ENCODE data around the gene LRRC8C. TPM values are rescaled to one million over a fixed set of nuclear protein-coding genes. Genes with fewer than 3 reads are reported as not detected.

The LRRC8C gene
- total and polyA plus RNA-seq, 5 donors, result 3.6 to 10.6 (median 6.0) TPM

DNA sequence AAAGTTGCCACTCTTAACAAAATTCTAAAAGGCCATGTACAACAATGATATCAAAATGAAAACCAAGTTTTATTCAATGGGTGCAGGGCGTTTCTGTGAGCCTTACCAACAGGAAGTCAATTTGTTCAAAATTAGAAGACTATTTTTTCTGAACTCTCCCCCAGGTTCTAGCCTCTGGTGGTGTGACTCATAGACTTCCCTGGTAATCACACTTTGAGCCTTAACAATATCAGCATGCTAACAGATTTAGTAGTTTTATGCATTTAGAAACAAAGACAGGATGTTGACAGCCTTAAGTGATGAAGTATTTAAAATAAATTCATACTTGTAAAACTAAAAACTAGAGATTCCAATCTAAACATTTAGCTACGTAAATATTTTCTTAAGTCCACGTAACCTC lies 88.4 kb downstream of the LRRC8C start:
- Histone ChIP-seq H3K27ac (ENCODE audit: low read length) (no peak overlapping the region), H3K4me3 (ENCODE audit: low read length) (no peak overlapping the region), H3K9me3 (ENCODE audit: control insufficient read depth, low read length) (no peaks in the 10 kb centered on the region), H3K4me1 (ENCODE audit: control insufficient read depth, insufficient read depth, low read length) (peaks cover 8% of the 10 kb centered on the region), H3K27me3 (ENCODE audit: control insufficient read depth, insufficient read depth) (no peaks in the 10 kb centered on the region)
- peak in 1 of 2 donors; percentile 61 for ATAC-seq
- WGBS, result 62% methylated on average over 3 of the region's 3 CpGs
- no peak for DNase-seq
- intact Hi-C loops (cut with DNase I), result loop anchor here in 1 of 4 donors (10.0 kb wide), 1 partner anchor 67 kb away; no protein-coding TSS in a partner anchor

DNA sequence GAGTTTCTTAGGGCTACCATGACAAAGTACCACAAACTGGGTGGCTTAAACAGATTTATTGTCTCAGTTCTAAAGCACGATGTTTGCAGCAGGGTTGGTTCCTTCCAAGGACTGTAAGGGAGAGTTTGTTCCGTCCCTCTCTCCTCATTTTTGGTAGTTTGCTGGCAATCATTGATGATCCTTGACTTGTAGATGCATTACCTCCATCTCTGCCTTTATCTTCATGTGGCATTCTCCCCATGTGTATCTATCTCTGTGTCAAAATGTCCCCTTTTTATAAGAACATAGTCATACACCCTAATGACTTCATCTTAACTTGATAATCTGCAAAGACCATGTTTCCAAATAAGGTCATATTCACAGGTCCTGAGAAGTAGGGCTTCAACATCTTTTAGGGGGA lies 90.2 kb downstream of the LRRC8C start:
- H3K4me3 ChIP-seq (ENCODE audit: low read length), result no peak overlapping the region
- peaks cover 13% of the 10 kb centered on the region for H3K4me1 ChIP-seq (ENCODE audit: control insufficient read depth, insufficient read depth, low read length)
- intact Hi-C loops (cut with DNase I), result loop anchor here in 1 of 4 donors (10.0 kb wide), 1 partner anchor 68 kb away; no protein-coding TSS in a partner anchor
- H3K27ac ChIP-seq (ENCODE audit: low read length), result no peak overlapping the region
- H3K9me3 ChIP-seq (ENCODE audit: control insufficient read depth, low read length), result no peaks in the 10 kb centered on the region
- DNase-seq (no peak), ATAC-seq (no peak)
- H3K27me3 ChIP-seq (ENCODE audit: control insufficient read depth, insufficient read depth), result no peaks in the 10 kb centered on the region
- WGBS, result 93% methylated on average over 2 of the region's 2 CpGs

DNA sequence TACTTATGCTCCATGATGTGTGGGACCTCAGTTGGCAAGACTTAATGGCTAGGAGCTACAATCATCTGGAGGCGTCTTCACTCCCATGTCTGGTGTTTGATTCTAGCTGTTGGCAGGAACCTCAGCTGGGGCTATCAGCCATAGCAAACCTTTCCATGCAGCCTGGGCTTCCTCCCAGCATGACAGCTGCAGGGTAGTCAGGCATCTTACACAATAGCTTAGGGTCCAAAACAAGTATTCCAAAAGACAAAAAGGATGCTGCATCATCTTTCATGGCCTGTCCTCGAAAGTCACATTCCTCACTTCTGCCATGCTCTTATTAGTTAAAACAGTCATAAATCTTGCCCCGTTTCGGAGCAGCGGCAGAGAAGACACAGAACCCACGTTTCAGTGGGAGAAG lies 90.9 kb downstream of the LRRC8C start:
- H3K4me3 ChIP-seq (ENCODE audit: low read length), result no peak overlapping the region
- H3K9me3 ChIP-seq (ENCODE audit: control insufficient read depth, low read length), result no peaks in the 10 kb centered on the region
- intact Hi-C loops (cut with DNase I), result loop anchor here in 1 of 4 donors (10.0 kb wide), 1 partner anchor 69 kb away; no protein-coding TSS in a partner anchor
- H3K27ac ChIP-seq (ENCODE audit: low read length), result peak overlapping the region; percentile 53
- peaks cover 12% of the 10 kb centered on the region for H3K4me1 ChIP-seq (ENCODE audit: control insufficient read depth, insufficient read depth, low read length)
- WGBS, result 34% methylated on average over 6 of the region's 6 CpGs
- no peaks in the 10 kb centered on the region for H3K27me3 ChIP-seq (ENCODE audit: control insufficient read depth, insufficient read depth)
- ATAC-seq (peak; percentile 31 to 54), DNase-seq (peak in 2 of 3 donors; percentile 62)

DNA sequence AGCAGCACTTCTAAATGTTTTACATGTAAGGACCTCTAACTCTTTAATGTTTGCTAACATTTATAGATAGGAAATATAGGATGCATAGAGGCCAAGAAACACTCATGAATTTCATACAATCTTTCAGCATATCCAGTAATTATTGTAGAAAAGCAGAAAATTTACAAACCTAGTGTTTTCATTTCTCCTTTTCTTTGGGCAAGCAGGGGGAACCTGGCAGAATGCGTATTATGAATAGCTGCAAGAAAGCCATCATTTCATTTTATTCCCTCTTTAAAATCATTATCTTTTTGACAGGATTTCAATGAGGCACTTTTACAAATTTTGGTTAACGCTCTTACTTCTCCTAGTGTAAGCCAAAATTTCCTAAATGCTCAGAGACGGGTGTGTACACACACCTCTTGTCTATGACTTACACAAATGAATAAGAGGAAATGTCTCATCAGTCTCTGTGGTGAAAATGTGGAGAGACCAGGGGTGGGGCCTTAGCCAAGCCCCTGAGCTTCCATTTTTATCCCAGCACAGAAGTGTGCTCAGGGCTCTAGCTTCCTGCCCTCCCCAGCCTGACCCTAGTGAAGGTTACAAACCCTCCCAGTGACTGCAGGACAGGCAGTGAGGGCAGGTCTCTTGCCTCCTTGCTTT lies 91.6 kb downstream of the LRRC8C start:
- intact Hi-C loops (cut with DNase I), result loop anchor here in 1 of 4 donors (10.0 kb wide), 1 partner anchor 70 kb away; no protein-coding TSS in a partner anchor
- H3K9me3 ChIP-seq (ENCODE audit: control insufficient read depth, low read length), result no peaks in the 10 kb centered on the region
- 52% methylated on average over 3 of the region's 3 CpGs for WGBS
- ATAC-seq, result peak; percentile 80 to 94
- H3K27ac ChIP-seq (ENCODE audit: low read length), result peak overlapping the region; percentile 56
- H3K4me1 ChIP-seq (ENCODE audit: control insufficient read depth, insufficient read depth, low read length), result peaks cover 12% of the 10 kb centered on the region
- no peaks in the 10 kb centered on the region for H3K27me3 ChIP-seq (ENCODE audit: control insufficient read depth, insufficient read depth)
- no peak overlapping the region for H3K4me3 ChIP-seq (ENCODE audit: low read length)
- peak in 2 of 3 donors; percentile 56 to 58 for DNase-seq

DNA sequence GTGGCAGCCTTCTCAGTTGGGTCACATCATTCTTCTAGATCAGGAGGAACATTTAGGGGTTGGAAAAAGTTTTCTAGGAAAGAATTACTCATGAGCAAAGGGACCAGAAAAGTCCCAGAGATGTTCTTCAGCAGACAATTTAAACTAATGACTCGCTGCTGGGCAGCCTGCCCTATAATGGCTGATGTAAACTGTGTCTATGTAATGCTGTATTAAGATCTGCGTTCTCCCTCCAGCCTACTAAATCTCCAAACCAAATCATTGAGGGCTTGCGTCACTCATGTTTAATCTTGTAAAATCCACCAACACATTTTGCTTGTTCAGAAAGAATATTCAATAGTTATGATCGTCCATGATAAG lies 92.1 kb downstream of the LRRC8C start:
- intact Hi-C loops (cut with DNase I), result loop anchor here in 1 of 4 donors (10.0 kb wide), 1 partner anchor 70 kb away; no protein-coding TSS in a partner anchor
- WGBS, result 51% methylated on average over 4 of the region's 4 CpGs
- no peaks in the 10 kb centered on the region for H3K27me3 ChIP-seq (ENCODE audit: control insufficient read depth, insufficient read depth)
- peaks cover 11% of the 10 kb centered on the region for H3K4me1 ChIP-seq (ENCODE audit: control insufficient read depth, insufficient read depth, low read length)
- no peak for ATAC-seq
- DNase-seq, result peak in 2 of 3 donors; percentile 40 to 51
- no peak overlapping the region for H3K4me3 ChIP-seq (ENCODE audit: low read length)
- peak overlapping the region; percentile 56 for H3K27ac ChIP-seq (ENCODE audit: low read length)
- no peaks in the 10 kb centered on the region for H3K9me3 ChIP-seq (ENCODE audit: control insufficient read depth, low read length)

DNA sequence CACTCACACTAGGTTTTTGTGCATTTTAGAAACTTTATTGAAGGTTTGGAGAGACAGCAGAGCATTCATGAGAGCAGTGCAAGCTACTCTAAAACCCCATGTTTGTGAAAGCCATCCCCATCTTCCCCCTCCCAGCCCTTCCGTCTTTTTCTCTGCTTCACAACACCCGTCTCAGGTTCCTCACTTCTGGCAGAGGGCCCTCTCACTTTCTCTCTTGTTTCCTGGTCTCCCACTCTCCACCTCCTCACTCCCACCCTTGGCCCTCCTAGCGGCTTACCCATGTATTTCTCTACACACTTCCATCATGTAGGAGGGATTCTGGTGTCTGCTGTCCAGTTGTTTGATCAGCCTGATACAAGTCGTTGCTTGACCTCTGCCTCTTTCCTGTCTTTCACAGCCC lies 92.7 kb downstream of the LRRC8C start:
- no peaks in the 10 kb centered on the region for H3K27me3 ChIP-seq (ENCODE audit: control insufficient read depth, insufficient read depth)
- ATAC-seq (no peak), DNase-seq (no peak)
- no peak overlapping the region for H3K4me3 ChIP-seq (ENCODE audit: low read length)
- peak overlapping the region; percentile 39 for H3K27ac ChIP-seq (ENCODE audit: low read length)
- intact Hi-C loops (cut with DNase I), result loop anchor here in 1 of 4 donors (10.0 kb wide), 1 partner anchor 71 kb away; no protein-coding TSS in a partner anchor
- H3K4me1 ChIP-seq (ENCODE audit: control insufficient read depth, insufficient read depth, low read length), result peaks cover 9% of the 10 kb centered on the region
- H3K9me3 ChIP-seq (ENCODE audit: control insufficient read depth, low read length), result no peaks in the 10 kb centered on the region
- 80% methylated on average over 4 of the region's 4 CpGs for WGBS

DNA sequence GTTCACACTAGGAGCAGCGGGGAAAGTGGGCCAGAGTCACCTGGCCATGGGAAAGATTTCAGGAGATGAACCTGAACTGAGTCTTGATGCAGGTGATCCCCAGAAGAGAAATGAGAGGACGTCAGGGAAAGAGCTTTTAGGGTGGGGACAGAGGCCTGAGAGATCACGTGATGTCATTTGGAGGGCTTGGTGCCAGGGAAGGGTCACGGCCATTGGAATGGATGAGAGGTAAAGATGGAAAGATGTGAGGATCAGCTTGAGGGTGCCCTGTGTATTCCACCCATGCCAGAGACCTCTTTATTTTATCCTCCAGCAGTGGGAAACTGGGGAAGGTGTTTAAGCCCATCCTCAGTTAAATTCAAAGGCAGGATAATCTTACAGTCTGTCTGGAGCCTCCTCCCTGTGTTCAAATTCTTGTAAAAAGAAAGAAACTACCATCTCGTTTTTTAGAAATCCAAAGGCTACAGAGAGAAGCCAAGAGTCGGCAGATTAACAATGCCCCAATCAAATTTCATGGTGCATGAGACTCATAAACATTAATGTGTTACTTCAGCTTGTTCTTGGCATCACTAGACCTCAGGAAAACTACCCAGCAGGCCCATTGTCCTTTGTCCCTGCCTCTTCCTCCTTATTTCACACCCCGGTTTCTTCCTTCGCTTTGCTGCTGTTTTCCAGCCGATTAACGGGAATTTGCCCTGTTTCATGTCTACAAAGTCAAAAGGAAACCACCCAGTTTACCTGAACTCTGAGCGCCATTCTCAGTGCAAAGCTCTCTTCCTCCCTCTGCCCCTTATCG lies 94.8 kb downstream of the LRRC8C start:
- H3K27ac ChIP-seq (ENCODE audit: low read length), result peak overlapping the region; percentile 68
- intact Hi-C loops (cut with DNase I), result loop anchor here in 1 of 4 donors (10.0 kb wide), 1 partner anchor 73 kb away; no protein-coding TSS in a partner anchor
- ATAC-seq, result no peak

DNA sequence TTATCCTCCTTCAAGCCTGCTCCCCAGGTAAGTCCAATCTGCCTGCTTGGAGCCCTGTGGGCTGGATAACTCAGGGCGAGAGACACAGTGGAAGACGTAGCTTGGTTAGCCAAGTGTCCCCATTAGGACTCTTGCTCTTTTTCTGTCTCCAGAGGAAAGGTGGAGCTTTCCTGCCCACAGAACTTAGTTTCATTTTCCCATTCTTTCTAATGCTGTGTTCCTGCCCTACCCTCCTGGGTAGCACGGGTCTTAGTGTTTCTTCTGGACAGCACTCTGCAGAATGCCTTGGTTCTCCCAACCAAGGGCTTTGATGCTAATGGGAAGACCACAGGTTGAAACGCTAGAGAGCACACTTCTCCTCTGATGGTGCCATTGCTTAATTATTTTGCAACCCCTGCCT lies 95.5 kb downstream of the LRRC8C start:
- WGBS, result 70% methylated on average over 4 of the region's 4 CpGs
- no peak for DNase-seq
- peak; percentile 42 to 68 for ATAC-seq
- intact Hi-C loops (cut with DNase I), result loop anchor here in 1 of 4 donors (10.0 kb wide), 1 partner anchor 74 kb away; no protein-coding TSS in a partner anchor
- H3K9me3 ChIP-seq (ENCODE audit: control insufficient read depth, low read length), result no peaks in the 10 kb centered on the region
- peak overlapping the region; percentile 68 for H3K27ac ChIP-seq (ENCODE audit: low read length)
- peaks cover 9% of the 10 kb centered on the region for H3K4me1 ChIP-seq (ENCODE audit: control insufficient read depth, insufficient read depth, low read length)
- H3K27me3 ChIP-seq (ENCODE audit: control insufficient read depth, insufficient read depth), result no peaks in the 10 kb centered on the region
- H3K4me3 ChIP-seq (ENCODE audit: low read length), result no peak overlapping the region

More for the DNA sequence above, 94.8 kb downstream of the LRRC8C start:
- 78% methylated on average over 12 of the region's 12 CpGs for WGBS
- no peak for DNase-seq
- peaks cover 9% of the 10 kb centered on the region for H3K4me1 ChIP-seq (ENCODE audit: control insufficient read depth, insufficient read depth, low read length)
- H3K27me3 ChIP-seq (ENCODE audit: control insufficient read depth, insufficient read depth), result no peaks in the 10 kb centered on the region
- no peaks in the 10 kb centered on the region for H3K9me3 ChIP-seq (ENCODE audit: control insufficient read depth, low read length)
- no peak overlapping the region for H3K4me3 ChIP-seq (ENCODE audit: low read length)

DNA sequence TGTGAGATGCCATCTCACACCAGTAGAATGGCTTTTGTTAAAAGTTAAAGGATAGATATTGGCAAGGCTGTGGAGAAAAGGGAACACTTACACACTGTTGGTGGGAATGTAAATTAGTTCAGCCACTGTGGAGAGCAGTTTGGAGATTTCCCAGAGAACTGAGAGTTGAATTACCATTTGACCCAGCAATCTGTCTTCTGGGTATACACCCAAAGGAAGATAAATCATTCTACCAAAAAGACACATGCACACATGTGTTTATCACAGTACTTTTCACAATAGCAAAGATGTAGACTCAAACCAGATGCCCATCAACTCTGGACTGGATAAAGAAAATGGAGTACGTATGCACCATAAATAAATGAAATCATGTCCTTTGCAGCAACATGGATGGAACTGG lies 99.3 kb downstream of the LRRC8C start:
- Histone ChIP-seq H3K27ac (ENCODE audit: low read length) (no peak overlapping the region), H3K27me3 (ENCODE audit: control insufficient read depth, insufficient read depth) (no peaks in the 10 kb centered on the region), H3K4me1 (ENCODE audit: control insufficient read depth, insufficient read depth, low read length) (peaks cover 5% of the 10 kb centered on the region), H3K9me3 (ENCODE audit: control insufficient read depth, low read length) (no peaks in the 10 kb centered on the region), H3K4me3 (ENCODE audit: low read length) (no peak overlapping the region)
- intact Hi-C loops (cut with DNase I), result no loop called here
- WGBS, result 91% methylated on average over 1 of the region's 1 CpG
- DNase-seq, result no peak
- no peak for ATAC-seq

DNA sequence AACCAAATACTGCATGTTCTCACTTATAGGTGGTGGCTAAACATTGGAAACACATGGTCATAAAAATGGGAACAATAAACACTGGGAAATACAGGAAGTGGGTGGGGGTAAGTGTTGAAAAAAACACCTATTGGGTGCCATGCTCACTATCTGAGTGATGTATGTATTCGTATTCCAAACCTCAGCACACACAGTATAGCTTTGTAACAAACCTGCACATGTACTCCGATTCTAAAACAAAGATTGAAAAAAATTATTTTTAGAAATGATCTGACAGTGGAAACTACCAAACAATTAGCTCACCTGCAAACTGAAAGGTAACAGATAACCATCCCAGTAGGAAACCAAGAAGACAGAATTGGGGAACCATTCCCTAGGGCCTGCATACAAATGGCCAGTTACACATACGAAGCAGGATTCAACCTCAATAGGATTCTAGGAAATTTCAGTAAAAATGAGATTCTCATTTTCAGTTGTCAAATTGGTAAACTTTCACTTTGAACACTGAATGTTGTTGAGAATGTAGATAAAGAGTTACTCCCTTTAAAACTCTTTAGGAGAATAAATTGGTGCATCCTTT lies 99.8 kb downstream of the LRRC8C start:
- intact Hi-C loops (cut with DNase I), result no loop called here
- H3K4me1 ChIP-seq (ENCODE audit: control insufficient read depth, insufficient read depth, low read length), result peaks cover 3% of the 10 kb centered on the region
- no peaks in the 10 kb centered on the region for H3K9me3 ChIP-seq (ENCODE audit: control insufficient read depth, low read length)

DNA sequence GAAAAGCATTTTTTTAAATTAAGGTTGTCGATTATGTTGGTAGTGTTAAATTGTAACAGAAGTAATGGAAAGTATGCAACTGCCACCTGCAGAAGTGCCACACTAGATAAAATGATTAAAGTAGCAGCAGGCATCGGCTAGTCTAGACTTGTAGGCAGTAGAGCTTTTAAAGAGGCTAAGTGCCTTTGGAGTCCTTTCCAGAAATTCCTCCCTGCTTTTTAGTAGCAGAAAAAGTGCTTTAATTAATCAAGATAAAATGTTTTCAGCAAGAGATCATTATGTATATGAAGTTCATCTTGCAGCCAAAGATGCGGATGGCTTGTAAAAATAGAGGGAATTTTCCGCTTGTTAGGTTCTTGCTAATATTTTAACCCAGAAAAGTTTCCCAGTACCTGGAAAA lies 100.8 kb downstream of the LRRC8C start:
- ATAC-seq (no peak), DNase-seq (no peak)
- H3K4me3 ChIP-seq (ENCODE audit: low read length), result no peak overlapping the region
- no peaks in the 10 kb centered on the region for H3K9me3 ChIP-seq (ENCODE audit: control insufficient read depth, low read length)
- H3K27ac ChIP-seq (ENCODE audit: low read length), result no peak overlapping the region
- H3K27me3 ChIP-seq (ENCODE audit: control insufficient read depth, insufficient read depth), result no peaks in the 10 kb centered on the region
- H3K4me1 ChIP-seq (ENCODE audit: control insufficient read depth, insufficient read depth, low read length), result no peaks in the 10 kb centered on the region
- intact Hi-C loops (cut with DNase I), result no loop called here
- 74% methylated on average over 4 of the region's 4 CpGs for WGBS

More for the DNA sequence above, 99.8 kb downstream of the LRRC8C start:
- H3K27ac ChIP-seq (ENCODE audit: low read length), result no peak overlapping the region
- ATAC-seq (no peak), DNase-seq (no peak)
- no peaks in the 10 kb centered on the region for H3K27me3 ChIP-seq (ENCODE audit: control insufficient read depth, insufficient read depth)
- H3K4me3 ChIP-seq (ENCODE audit: low read length), result no peak overlapping the region
- 78% methylated on average over 3 of the region's 3 CpGs for WGBS
